Sigmoid colon (tissue), 7 donors: Measurements from ENCODE around the gene AGTR1. TPM values are rescaled to one million over a fixed set of nuclear protein-coding genes. Genes with fewer than 3 reads are reported as not detected.
A peak's percentile ranks its signal among the peaks of the same experiment; 100 is the strongest.

Source experiments
- DNase-seq: peaks from one replicate; pipeline ENCODE4 v3.0.0-alpha.2; 2019
- H3K27ac ChIP-seq, 4 donors: fragments of 200-600 bp; sonication (generic); one replicate each; pipeline ENCODE4 v1.5.1; 2016 to 2019; ENCODE audit warnings: mild to moderate bottlenecking in 1 of 4
- H3K27me3 ChIP-seq, 3 donors: fragments of 200-600 bp; sonication (generic); one replicate each; pipeline ENCODE4 v1.5.1; 2019; ENCODE audit warnings: mild to moderate bottlenecking in 1 of 3
- H3K36me3 ChIP-seq, 4 donors: fragments of 200-600 bp; sonication (generic); one replicate each; pipeline ENCODE4 v1.5.1; 2016 to 2019
- H3K4me1 ChIP-seq, 4 donors: fragments of 200-600 bp; sonication (generic); one replicate each; pipeline ENCODE4 v1.5.1; 2017 to 2019
- H3K4me3 ChIP-seq, 4 donors: fragments of 200-600 bp; sonication (generic); one replicate each; pipeline ENCODE4 v1.5.1; 2017 to 2019; ENCODE audit warnings: mild to moderate bottlenecking in 2 of 4, moderate library complexity in 1 of 4
- H3K9me3 ChIP-seq, 4 donors: fragments of 200-600 bp in 3 of 4; sonication (generic) in 3 of 4; one replicate each; pipeline versions ENCODE4 v1.5.1 to v1.6.1; 2013 to 2019
- EP300 ChIP-seq, 4 donors: sonication (generic); formaldehyde crosslinking; IDR thresholded peaks; one replicate each; pipeline ENCODE4 v1.6.1; 2017; ENCODE audit warnings: antibody characterized with exemption in 4 of 4
- POLR2A ChIP-seq, 2 donors: fragments of 450-650 bp; IDR thresholded peaks; one replicate each; pipeline ENCODE4 v1.6.1; 2016; ENCODE audit warnings: antibody characterized with exemption in 2 of 2, mild to moderate bottlenecking in 2 of 2, moderate library complexity in 2 of 2
- POLR2AphosphoS5 ChIP-seq, 4 donors: sonication (generic); formaldehyde crosslinking; IDR thresholded peaks; one replicate each; pipeline ENCODE4 v1.6.1; 2017; ENCODE audit warnings: antibody characterized with exemption in 4 of 4
- WGBS, 2 donors: extraction: QIAGEN DNeasy Blood & Tissue Kit; methylation state at CpG; one replicate each; pipeline ENCODE4 v1.1.7; 2013; 5-methylcytosine and 5-hydroxymethylcytosine counted together
- intact Hi-C: fragments of 100-400 bp; cut with DNase I; formaldehyde crosslinking; loops from one replicate; pipeline ENCODE4 v1.15.1; 2023
- polyA plus RNA-seq, 3 donors: library from polyadenylated mRNA; stranded (reverse); fragments of 200-250 nt; gene quantifications; one replicate each; pipeline ENCODE4 v1.2.3, GENCODE V29; 2013
- total RNA-seq, 4 donors: library from RNA; depleted of rRNA; stranded (reverse); fragments of >200 nt; gene quantifications; one replicate each; pipeline ENCODE4 v1.1.0, GENCODE V29; 2016
- TF ChIP-seq, protein P1 (sequence below), 4 experiments: fragments of 450-650 bp in 3 of 4; fragments of 200-600 bp in 1 of 4; IDR thresholded peaks; one replicate each; pipeline ENCODE4 v1.5.1; 2016 to 2019; ENCODE audit warnings: antibody characterized with exemption in 4 of 4, mild to moderate bottlenecking in 3 of 4, moderate library complexity in 2 of 4
- donor health status: healthy with polysubstance abuse.
- donor health status: Bipolar disorder and iron deficiency.
- donor health status: healthy.

The AGTR1 gene
- total and polyA plus RNA-seq, 7 donors: 1.2 to 77.8 (median 43.6) TPM; not detected in 1

DNA sequence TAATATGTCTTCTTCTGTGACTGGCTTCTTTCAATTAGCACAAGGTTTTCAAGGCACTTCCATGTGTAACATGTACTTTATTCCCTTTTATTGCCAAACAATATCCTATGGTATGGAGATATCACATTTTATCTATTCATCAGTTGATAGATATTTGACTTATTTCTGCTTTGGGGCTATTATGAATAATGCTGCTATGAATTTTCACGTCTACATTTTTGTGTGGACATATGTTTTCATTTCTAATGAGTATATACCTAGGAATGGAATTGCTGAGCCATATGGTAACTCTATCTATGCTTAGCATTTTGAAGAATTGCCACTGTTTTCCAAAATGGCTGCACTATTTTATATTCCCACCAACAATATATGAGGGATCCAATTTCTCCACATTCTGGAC, 3.6 kb upstream of the AGTR1 start:
- WGBS, 2 donors: 72 to 82% methylated on average over 1 of the region's 1 CpG
- DNase-seq: no peak
- intact Hi-C loops: no loop called here

DNA sequence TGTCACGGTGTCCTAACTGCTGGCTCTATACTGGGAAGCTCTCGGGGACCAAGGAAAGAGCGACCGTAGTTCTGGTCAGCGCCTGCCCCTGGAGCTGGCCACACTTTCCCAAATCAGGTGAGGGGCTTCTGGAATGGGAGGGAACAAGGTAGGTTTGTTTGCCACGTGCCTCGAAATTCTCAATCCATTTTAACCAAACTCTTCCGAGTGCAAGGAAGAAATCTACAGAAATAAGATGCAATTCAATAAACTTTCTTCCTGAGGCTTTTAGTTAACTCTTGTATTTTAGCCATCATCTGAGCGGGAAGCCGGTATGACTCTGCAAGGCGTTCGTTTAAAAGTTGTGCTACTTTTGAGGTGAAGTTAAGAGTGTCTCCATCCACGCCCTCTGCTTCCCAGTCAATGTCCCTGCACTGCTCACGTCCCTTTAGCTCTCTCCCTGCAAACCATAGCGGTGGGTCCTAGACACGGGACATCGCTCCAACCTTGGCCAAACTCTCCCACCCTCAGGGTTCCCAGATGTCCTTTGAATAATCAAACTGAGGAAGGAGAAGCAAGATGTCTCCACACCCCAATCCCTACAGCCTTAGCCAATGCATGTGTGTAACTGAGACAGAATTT, 597 bp downstream of the AGTR1 start:
- no peak for DNase-seq
- 49 to 55% methylated on average over 17 of the region's 17 CpGs for WGBS, 2 donors
- TF ChIP-seq POLR2AphosphoS5 (IDR thresholded peaks at IDR 0.05) (no peak), POLR2A (IDR thresholded peaks at IDR 0.05) (no peak), EP300 (IDR thresholded peaks at IDR 0.05) (no peak)
- TF ChIP-seq, protein P1, sequence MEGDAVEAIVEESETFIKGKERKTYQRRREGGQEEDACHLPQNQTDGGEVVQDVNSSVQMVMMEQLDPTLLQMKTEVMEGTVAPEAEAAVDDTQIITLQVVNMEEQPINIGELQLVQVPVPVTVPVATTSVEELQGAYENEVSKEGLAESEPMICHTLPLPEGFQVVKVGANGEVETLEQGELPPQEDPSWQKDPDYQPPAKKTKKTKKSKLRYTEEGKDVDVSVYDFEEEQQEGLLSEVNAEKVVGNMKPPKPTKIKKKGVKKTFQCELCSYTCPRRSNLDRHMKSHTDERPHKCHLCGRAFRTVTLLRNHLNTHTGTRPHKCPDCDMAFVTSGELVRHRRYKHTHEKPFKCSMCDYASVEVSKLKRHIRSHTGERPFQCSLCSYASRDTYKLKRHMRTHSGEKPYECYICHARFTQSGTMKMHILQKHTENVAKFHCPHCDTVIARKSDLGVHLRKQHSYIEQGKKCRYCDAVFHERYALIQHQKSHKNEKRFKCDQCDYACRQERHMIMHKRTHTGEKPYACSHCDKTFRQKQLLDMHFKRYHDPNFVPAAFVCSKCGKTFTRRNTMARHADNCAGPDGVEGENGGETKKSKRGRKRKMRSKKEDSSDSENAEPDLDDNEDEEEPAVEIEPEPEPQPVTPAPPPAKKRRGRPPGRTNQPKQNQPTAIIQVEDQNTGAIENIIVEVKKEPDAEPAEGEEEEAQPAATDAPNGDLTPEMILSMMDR (IDR thresholded peaks at IDR 0.05): no peak
- intact Hi-C loops: loop anchor here (5.0 kb wide), 1 partner anchor 91 kb away; no protein-coding TSS in a partner anchor
- Histone ChIP-seq H3K4me1 (peaks cover 0 to 23% (median 8%) of the 10 kb centered on the region in 4 donors), H3K36me3 (no peaks in the 10 kb centered on the region), H3K4me3 (peak overlapping the region; percentile 61 to 68 (median 66)), H3K27ac (peak overlapping the region; percentile 57 to 85 (median 74)), H3K9me3 (no peaks in the 10 kb centered on the region), H3K27me3 (no peaks in the 10 kb centered on the region)

More for the DNA sequence above, 3.6 kb upstream of the AGTR1 start:
- peaks cover 0 to 1% (median under 1%) of the 10 kb centered on the region in 4 donors for H3K4me1 ChIP-seq
- no peaks in the 10 kb centered on the region for H3K36me3 ChIP-seq
- H3K27me3 ChIP-seq: no peaks in the 10 kb centered on the region
- TF ChIP-seq, protein P1 (IDR thresholded peaks at IDR 0.05): no peak
- TF ChIP-seq POLR2AphosphoS5 (IDR thresholded peaks at IDR 0.05): no peak
- no peak for TF ChIP-seq EP300 (IDR thresholded peaks at IDR 0.05)
- TF ChIP-seq POLR2A (IDR thresholded peaks at IDR 0.05): no peak
- H3K4me3 ChIP-seq: no peak overlapping the region
- H3K27ac ChIP-seq: no peak overlapping the region
- H3K9me3 ChIP-seq: no peaks in the 10 kb centered on the region

DNA sequence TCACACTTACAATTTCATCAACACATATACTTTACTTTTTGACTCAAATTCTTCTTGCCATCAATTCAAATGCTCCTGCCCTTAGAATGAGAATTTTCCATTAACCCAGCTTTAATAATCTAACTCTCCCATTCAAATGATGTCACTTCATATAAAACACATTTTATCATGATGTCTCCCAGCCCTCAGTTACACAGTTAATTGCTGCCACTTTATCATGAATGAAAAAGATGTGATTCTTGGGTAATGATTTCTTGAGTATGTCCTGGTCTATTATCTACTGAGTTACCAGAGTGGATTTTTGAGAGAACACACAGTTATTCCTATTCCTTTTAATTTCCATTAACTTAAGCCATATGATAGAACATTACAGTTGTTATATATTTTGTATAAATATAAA, 7.6 kb downstream of the AGTR1 start:
- Histone ChIP-seq H3K9me3 (no peaks in the 10 kb centered on the region), H3K36me3 (no peaks in the 10 kb centered on the region), H3K27ac (peak overlapping the region in 1 of 4 donors; percentile 38), H3K4me1 (peaks cover 0 to 45% (median 30%) of the 10 kb centered on the region in 4 donors), H3K27me3 (no peaks in the 10 kb centered on the region), H3K4me3 (no peak overlapping the region)
- no peak for DNase-seq
- intact Hi-C loops: no loop called here
- TF ChIP-seq POLR2A (IDR thresholded peaks at IDR 0.05) (no peak), POLR2AphosphoS5 (IDR thresholded peaks at IDR 0.05) (no peak), EP300 (IDR thresholded peaks at IDR 0.05) (no peak)
- TF ChIP-seq, protein P1 (IDR thresholded peaks at IDR 0.05): no peak

DNA sequence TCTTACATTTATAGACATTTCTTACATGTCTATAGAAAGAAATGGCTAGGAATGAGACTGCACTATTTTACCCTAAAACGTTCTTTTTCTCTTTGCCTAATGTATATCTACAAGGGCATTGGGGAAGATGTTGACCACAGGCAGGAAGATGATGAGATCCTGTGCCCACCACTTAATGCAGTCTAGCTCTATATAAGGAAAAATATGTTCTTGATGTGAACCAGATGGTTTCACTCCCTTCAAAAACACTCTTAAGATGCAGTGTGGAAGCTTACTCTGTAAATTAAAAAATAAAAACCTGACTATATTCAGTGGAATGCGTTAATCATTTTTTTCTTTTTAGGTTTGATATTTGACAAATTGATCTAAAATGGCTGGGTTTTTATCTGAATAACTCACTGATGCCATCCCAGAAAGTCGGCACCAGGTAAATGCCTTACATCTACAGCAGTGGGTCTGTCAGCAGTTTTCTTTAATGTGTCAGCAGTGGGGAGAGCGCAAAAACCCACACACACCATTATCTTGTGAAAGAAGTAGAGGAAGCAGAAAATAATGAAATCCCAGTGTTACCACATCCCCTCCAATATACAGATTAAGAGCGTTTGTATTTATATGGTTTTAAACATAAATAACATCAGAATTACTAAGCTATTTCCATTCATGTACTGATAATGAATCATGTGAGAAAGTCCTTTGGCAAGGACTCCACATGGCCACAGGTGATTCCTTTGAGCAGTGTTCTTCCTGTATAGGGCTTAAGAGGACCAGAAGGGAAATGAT, 10.1 kb downstream of the AGTR1 start:
- Histone ChIP-seq H3K36me3 (no peaks in the 10 kb centered on the region), H3K4me3 (no peak overlapping the region), H3K4me1 (peaks cover 0 to 58% (median 45%) of the 10 kb centered on the region in 4 donors), H3K27me3 (no peaks in the 10 kb centered on the region), H3K9me3 (no peaks in the 10 kb centered on the region), H3K27ac (peak overlapping the region in 3 of 4 donors; percentile 68 to 77 (median 76))
- intact Hi-C loops: no loop called here
- WGBS, 2 donors: 67 to 81% methylated on average over 5 of the region's 5 CpGs
- TF ChIP-seq POLR2A (IDR thresholded peaks at IDR 0.05) (no peak), EP300 (IDR thresholded peaks at IDR 0.05) (no peak), POLR2AphosphoS5 (IDR thresholded peaks at IDR 0.05) (peak in 2 of 4 donors; percentile 24 to 28)
- TF ChIP-seq, protein P1 (IDR thresholded peaks at IDR 0.05): no peak
- no peak for DNase-seq
